IPS-18c (cell line): ENCODE data around the gene MFRP.
"Not testable (repeated sequence)": the region's sequence is repeated elsewhere in the genome, so short reads cannot be mapped to it uniquely, and the experiment has no call there.

Experiments
- H3K4me3 ChIP-seq: 2 replicates; pipeline ENCODE4 v1.7.0; 2013; ENCODE audit warnings: low read depth, mild to moderate bottlenecking, low read length, moderate library complexity; ENCODE audit not compliant: insufficient read depth
- H3K9me3 ChIP-seq: one replicate; pipeline ENCODE4 v1.6.1; 2013; ENCODE audit warnings: mild to moderate bottlenecking, low read length, moderate library complexity; ENCODE audit not compliant: control insufficient read depth, insufficient read depth

Gene MFRP

DNA sequence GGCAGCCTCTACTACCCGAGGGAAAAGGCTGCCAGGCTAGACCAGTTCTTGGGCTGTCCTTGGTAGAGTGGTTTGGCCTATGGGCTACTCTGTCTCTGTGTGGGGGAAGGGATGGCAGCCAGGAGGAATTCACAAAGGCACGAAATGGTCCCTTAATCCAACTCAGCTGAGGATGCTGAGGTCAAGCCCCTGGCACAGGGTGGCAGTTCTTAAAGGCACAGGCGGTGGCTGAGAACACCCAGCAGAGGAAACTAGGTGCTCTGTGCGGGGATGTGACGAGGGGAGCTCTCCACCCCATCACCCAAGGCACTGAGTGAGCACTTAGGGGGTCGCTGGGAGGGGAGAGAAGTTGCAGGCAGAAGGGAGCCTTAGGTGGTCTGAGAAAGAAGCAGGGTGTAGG, at the start of gene MFRP:
Gene MFRP, minus strand, starts transcription at position 101 of the 400 bp plus-strand sequence. CDS start 192 bp downstream, outside the sequence.
- Histone ChIP-seq H3K4me3 (no peak within 1 kb of the TSS), H3K9me3 (peaks cover 4% of the 10 kb centered on the region)

- Histone ChIP-seq H3K4me3 (no peak overlapping the region), H3K9me3 (no peaks in the 10 kb centered on the region)
Observed at GRCh38 chr11:119391275-119391674, 44.8 kb upstream of the MFRP start.

DNA sequence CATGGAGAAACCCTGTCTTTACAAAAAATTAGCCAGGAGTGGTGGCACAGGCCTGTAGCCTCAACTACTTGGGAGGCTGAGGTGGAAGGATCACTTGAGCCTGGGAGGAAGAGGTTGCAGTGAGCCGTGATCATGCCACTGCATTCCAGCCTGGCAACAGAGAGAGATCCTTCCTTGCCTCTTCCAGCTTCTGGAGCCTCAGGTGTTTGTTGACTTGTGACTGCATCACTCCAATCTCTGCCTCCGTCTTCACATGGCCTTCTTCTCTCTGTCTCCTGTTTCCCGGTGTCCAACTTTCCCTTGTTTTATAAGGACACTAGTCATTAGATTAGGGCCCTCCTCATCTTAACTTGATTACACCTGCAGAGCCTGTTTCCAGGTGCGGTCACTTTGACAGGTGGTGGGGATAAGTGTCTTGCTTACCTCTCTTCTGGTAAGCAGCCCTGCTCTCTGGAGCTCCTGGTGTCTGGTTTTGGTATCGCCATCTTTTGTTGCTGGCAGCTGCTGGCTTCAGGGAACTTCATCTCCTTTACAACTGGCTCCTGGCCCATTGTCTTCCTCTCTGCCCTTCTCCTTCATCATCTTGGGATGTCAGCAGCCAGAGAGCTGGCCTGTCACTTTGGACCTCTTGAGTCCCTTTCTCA, 43.2 kb upstream of the MFRP start:
- no peaks in the 10 kb centered on the region for H3K9me3 ChIP-seq
- no peak overlapping the region for H3K4me3 ChIP-seq

DNA sequence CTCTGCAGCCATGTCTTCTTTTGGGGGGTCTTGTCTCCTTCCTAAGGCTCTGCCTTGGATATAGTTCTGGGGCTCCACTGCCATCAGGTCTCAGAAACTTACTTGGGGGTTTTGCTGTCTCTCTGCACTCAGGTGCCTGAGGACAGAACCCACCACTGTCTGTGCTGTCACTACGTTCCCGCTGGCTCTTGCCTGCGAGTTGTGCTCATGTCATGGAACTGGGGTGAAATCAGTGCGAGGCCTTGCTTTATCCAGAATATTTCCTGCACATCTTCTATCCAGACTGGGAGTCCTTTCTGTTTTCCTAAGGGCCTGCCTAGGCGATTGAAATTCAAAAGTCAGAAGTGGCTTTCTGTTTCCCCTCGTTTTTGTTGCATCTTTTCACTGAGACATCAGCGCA, 41.6 kb upstream of the MFRP start:
- no peaks in the 10 kb centered on the region for H3K9me3 ChIP-seq
- H3K4me3 ChIP-seq: no peak overlapping the region

DNA sequence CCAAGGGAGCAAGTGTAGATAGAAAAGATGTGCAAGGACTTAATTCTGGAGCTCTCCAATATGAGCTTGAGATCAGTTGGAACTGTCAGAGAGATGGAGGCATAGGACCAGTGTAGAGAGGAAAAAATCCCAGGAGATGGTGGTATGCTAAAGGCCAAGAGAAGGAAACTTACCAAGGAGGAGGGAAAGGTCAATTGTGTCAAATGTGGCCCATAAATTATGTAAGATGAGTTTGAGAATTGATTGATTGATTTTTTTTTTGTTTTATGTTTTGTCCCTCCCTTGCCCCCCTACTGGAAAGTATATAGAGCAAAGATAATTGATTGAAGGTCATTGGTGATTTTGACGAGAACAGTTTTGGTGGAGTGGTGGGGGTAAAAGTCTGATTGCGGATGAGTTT, 37.8 kb upstream of the MFRP start:
- Histone ChIP-seq H3K4me3 (no peak overlapping the region), H3K9me3 (no peaks in the 10 kb centered on the region)

DNA sequence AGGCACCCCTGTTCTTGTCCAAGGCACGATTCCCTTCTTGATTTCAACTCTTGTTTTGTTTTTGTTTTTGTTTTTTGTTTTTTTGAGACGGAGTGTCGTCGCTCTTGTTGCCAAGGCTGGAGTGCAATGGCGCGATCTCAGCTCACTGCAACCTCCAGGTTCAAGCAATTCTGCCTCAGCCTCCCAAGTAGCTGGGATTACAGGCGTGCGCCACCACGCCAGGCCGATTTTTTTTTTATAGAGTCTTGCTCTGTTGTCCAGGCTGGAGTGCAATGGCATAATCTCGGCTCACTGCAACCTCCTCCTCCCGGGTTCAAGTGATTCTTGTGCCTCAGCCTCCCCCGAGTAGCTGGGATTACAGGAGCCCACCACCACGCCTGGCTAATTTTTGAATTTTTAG, 36.0 kb upstream of the MFRP start:
- H3K4me3 ChIP-seq, H3K9me3 ChIP-seq: not testable (repeated sequence)

DNA sequence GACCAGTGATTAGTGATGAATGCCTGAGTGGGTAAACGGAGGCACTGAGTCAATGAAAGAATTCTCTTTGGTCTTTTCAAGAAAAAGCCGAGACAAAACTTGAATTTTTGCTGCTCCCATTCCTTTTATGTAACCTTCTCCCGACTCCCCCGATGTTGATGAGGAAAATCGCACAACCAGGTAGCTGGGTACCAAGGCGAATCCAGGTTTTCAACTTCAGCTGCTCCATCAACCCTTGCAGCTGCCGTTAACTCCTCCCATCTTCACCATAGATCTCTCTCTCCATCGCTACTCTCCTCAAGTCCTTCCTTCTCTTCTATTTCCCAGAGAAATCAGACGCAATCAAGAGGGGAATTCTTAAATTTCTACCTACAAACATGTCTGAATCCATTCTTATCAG, 35.6 kb upstream of the MFRP start:
- peak overlapping the region; percentile 71; the same call in 1 of the 2 replicates for H3K4me3 ChIP-seq
- H3K9me3 ChIP-seq: no peaks in the 10 kb centered on the region

- peak within 1 kb of the TSS; percentile 71 for H3K4me3 ChIP-seq
- no peaks in the 10 kb centered on the region for H3K9me3 ChIP-seq
Observed at GRCh38 chr11:119381181-119381988, 34.9 kb upstream of the MFRP start, which contains the start of gene USP2. Gene USP2 (minus strand): TSS chr11:119381690. CDS start chr11:119373480, 8,210 bp downstream.

DNA sequence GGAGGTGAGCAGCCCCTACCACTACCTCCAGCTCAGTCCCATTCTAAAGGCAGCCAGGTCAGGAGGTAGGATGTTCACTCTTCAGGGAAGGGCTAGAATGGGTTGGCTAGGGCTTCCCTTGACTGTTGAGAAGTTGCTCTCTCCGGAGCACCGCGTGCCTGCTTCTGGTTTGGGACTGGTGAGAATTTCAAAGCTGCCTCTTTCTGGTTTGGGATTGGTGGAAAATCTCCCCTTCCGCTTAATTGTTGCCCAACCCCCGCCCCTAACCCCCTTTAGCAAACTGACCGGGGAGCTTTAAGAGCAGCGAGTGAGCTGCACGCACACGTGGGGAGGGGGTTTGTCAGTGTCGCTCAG, 34.3 kb upstream of the MFRP start:
- peak overlapping the region; percentile 71 for H3K4me3 ChIP-seq

GRCh38 chr11:119380160-119380826, 33.8 kb upstream of the MFRP start:
- Histone ChIP-seq H3K4me3 (peak overlapping the region; percentile 71), H3K9me3 (no peaks in the 10 kb centered on the region)

More for the DNA sequence above, 34.3 kb upstream of the MFRP start:
- no peaks in the 10 kb centered on the region for H3K9me3 ChIP-seq

DNA sequence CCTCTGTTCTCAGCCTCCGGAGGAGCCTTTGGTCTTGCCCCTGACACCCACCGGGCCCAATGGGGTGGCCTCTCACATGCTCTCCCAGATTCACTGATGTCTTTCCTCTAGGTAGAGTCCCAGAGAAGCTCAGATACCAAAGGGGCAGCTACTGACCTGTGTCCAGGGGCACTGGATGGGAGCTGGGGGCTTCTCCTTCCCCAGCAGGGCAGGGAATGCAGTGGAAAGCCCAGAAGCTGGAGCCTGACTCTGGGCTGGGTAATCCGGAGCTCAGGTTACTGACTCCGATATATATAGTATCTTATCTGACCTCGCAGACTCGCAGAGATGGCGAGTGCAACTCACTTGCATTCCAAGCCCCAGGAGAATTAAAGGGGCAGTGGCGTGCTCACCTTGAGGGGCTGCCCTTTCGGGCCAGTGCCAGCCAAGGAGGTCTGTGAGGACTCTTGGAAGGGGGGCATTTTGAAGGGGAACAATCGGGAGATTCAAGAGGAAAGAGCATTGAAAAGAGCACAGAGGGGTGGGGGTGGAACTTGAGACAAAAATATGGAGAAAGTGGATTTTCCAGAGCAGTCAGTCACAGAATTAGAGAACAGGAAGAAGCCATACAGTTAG, 32.5 kb upstream of the MFRP start:
- Histone ChIP-seq H3K9me3 (no peaks in the 10 kb centered on the region), H3K4me3 (peak overlapping the region; percentile 22; the same call in 1 of the 2 replicates)

GRCh38 chr11:119377961-119378667, 31.6 kb upstream of the MFRP start:
- no peaks in the 10 kb centered on the region for H3K9me3 ChIP-seq
- H3K4me3 ChIP-seq: peak overlapping the region; percentile 22; the same call in 1 of the 2 replicates

GRCh38 chr11:119377112-119377901, 30.8 kb upstream of the MFRP start:
- Histone ChIP-seq H3K9me3 (no peaks in the 10 kb centered on the region), H3K4me3 (no peak overlapping the region)

DNA sequence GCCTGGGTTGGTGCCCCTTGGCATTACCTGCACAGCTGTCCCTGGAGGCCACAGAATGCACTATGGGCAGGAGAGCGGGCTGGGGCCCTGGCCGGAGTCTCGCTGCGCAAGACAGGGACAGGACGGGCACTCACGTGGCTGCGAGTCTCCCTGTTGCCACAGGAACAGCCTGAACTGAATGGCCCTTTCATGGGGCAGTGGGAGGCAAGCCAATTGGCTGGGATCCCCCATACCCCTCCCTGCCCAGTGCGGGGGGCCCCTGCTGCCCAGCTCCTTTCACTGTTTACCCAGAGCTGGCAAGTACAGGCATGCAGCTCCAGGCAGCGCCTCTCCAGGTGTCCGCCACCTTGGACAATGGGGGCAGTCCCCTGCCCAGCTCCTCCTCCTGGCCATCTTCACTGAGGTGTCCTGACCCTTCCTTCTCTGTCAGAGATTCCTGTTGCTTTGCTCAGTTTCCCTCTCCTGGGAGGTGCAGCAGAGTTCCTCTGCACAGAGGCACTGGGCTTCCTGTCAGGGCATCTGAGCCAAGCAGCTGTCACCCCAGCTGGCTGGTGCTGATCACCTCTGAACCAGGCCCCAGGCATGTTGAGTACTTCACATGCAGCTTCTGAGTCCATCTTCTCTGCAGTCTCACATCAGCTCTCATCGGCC, 29.8 kb upstream of the MFRP start:
- no peak overlapping the region; the same call in 1 of the 2 replicates for H3K4me3 ChIP-seq
- H3K9me3 ChIP-seq: no peaks in the 10 kb centered on the region

DNA sequence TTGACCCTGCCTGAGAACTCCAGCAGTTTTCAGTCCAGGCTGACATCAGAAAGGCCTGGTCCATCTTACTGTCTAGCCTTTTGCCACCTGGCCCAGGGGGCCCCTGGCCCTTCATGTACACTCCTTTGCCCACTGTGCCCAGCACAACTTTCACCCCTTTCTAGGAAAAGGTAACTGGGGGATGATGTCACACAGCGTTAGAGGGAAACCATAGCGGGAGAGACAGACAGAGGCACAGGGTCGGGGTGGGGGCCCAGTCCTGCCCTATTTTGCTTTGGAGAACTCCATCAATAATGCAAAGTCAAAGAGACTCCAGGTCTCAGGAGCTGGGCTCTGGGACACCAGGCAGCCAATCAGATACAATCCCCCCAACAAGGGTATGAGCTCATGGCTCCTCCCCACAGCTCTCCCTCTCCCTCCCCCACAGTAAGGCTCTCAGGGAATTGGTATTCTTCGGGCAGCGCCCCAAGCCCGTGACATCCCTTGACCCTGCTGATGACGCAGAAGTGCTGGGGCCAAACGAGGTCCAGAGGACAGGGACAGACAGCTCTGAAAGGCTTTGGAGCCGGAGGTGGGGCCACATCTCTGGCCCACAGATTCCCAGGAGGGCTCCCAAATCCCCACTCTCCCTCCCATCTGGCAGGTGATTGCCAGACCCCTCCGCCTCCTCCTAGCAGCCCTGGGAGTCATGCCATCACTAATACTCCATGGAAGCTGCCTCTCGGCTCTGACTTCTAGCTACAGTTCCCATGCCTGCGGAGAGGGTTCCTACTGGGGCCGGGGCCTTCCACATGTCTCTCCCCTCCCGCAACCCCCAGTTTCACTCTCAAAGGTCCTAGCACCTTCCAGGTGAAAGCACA, 29.1 kb upstream of the MFRP start:
- Histone ChIP-seq H3K9me3 (peaks cover 3% of the 10 kb centered on the region), H3K4me3 (no peak overlapping the region; the same call in 1 of the 2 replicates)
